Endothelial cell of umbilical vein (primary cell): Measurements from ENCODE around the gene PERP. TPM values are rescaled to one million over a fixed set of nuclear protein-coding genes. Genes with fewer than 3 reads are reported as not detected.

Source experiments
- BruUV-seq: library from RNA; stranded (reverse); fragments of 400-500 nt; replicated peaks from 2 replicates; lab custom pipeline; 2021; lab: Mats Ljungman, UMichigan
- CTCF ChIA-PET: fragments of 300-600, 350-600 bp; sonication (Branson Sonifier 250); formaldehyde crosslinking; loops from one replicate; lab custom pipeline; 2021; ENCODE audit warnings: antibody characterized with exemption, inconsistent platforms; lab: Charles Lee
- POLR2A ChIA-PET: fragments of 300-600, 350-600 bp; sonication (Branson Sonifier 250); formaldehyde crosslinking; loops from one replicate; lab custom pipeline; 2021; ENCODE audit warnings: antibody characterized with exemption, inconsistent platforms; lab: Charles Lee
- DNase-seq: peaks from one replicate; pipeline ENCODE4 v3.0.0-alpha.2; 2011; ENCODE audit warnings: low read depth, low spot score
- FAIRE-seq: peaks from 2 replicates; lab custom pipeline; 2011; peaks lifted over from hg19 to GRCh38; lab: Jason Lieb, UNC
- H2AFZ ChIP-seq: 2 replicates; pipeline ENCODE4 v1.6.0; 2012; ENCODE audit warnings: low read depth, low read length, control low read depth, inconsistent platforms
- H3K27ac ChIP-seq: 2 replicates; pipeline ENCODE4 v1.5.1; 2011; ENCODE audit warnings: low read depth, mild to moderate bottlenecking, control low read depth, low read length, moderate library complexity; ENCODE audit not compliant: insufficient read depth
- H3K27me3 ChIP-seq, 2 experiments: 2 replicates each; pipeline versions ENCODE4 v1.6.0 to v1.6.1; 2011; ENCODE audit warnings: low read length in 2 of 2, mixed read lengths in 1 of 2; ENCODE audit not compliant: control insufficient read depth in 2 of 2, insufficient read depth in 2 of 2
- H3K36me3 ChIP-seq, 2 experiments: 2 replicates in 1 of 2; 3 replicates in 1 of 2; pipeline ENCODE4 v1.5.1; 2011; ENCODE audit warnings: low read length in 2 of 2, mild to moderate bottlenecking in 1 of 2, moderate library complexity in 1 of 2; ENCODE audit not compliant: control insufficient read depth in 2 of 2, insufficient read depth in 2 of 2; ENCODE audit errors: extremely low read depth in 1 of 2
- H3K4me1 ChIP-seq: 3 replicates; pipeline ENCODE4 v1.5.1; 2011; ENCODE audit warnings: mild to moderate bottlenecking, low read length; ENCODE audit not compliant: control insufficient read depth, insufficient read depth; ENCODE audit errors: extremely low read depth
- H3K4me2 ChIP-seq: 2 replicates; pipeline ENCODE4 v1.6.1; 2011; ENCODE audit warnings: low read length, control low read depth, mixed read lengths; ENCODE audit not compliant: insufficient read depth
- H3K4me3 ChIP-seq, 3 experiments: fragments of 200-600 bp in 1 of 3; sonication (generic), shearing (Covaris generic) in 1 of 3; replicated peaks in 1 of 3; 2 replicates each; pipeline ENCODE4 v1.5.1; 2011 to 2016; ENCODE audit warnings: control low read depth in 3 of 3, low read length in 3 of 3, mild to moderate bottlenecking in 2 of 3, inconsistent platforms in 1 of 3, low read depth in 1 of 3, moderate library complexity in 1 of 3; ENCODE audit not compliant: insufficient read depth in 1 of 3
- H3K79me2 ChIP-seq: 2 replicates; pipeline ENCODE4 v1.6.0; 2012; ENCODE audit warnings: low read length, inconsistent platforms; ENCODE audit not compliant: control insufficient read depth, insufficient read depth
- H3K9ac ChIP-seq: replicated peaks from 2 replicates; pipeline ENCODE3; 2011; ENCODE audit warnings: low read length, control low read depth; ENCODE audit not compliant: insufficient read depth; ENCODE audit errors: extremely low read depth
- H3K9me1 ChIP-seq: replicated peaks from 3 replicates; pipeline ENCODE4 v1.6.0; 2011; ENCODE audit warnings: mild to moderate bottlenecking, low read length; ENCODE audit not compliant: control insufficient read depth, insufficient read depth; ENCODE audit errors: extremely low read depth
- H3K9me3 ChIP-seq: replicated peaks from 2 replicates; pipeline ENCODE4 v1.5.1; 2012; ENCODE audit warnings: low read length, inconsistent platforms; ENCODE audit not compliant: control insufficient read depth, insufficient read depth
- H4K20me1 ChIP-seq: replicated peaks from 2 replicates; pipeline ENCODE3; 2011; ENCODE audit warnings: mild to moderate bottlenecking, low read length; ENCODE audit not compliant: control insufficient read depth, insufficient read depth; ENCODE audit errors: extremely low read depth
- CTCF ChIP-seq, 2 donors: IDR thresholded peaks; 1 replicate in 1 of 2; 2 replicates in 1 of 2; pipeline ENCODE4 v1.5.1; 2011; ENCODE audit warnings: low read length in 2 of 2, mild to moderate bottlenecking in 2 of 2, moderate library complexity in 2 of 2, control low read depth in 1 of 2, inconsistent platforms in 1 of 2, low read depth in 1 of 2; ENCODE audit not compliant: insufficient read depth in 1 of 2; ENCODE audit errors: extremely low read depth in 1 of 2
- EZH2 ChIP-seq: IDR thresholded peaks from 2 replicates; pipeline ENCODE4 v1.6.1; 2012; ENCODE audit warnings: borderline replicate concordance, low read depth, mild to moderate bottlenecking, moderate library complexity, low read length, inconsistent platforms; ENCODE audit not compliant: severe bottlenecking
- FOS ChIP-seq: IDR thresholded peaks from 2 replicates; pipeline ENCODE4 v1.6.1; 2011; ENCODE audit warnings: mild to moderate bottlenecking, low read length, moderate library complexity, borderline replicate concordance; ENCODE audit not compliant: insufficient read depth
- GATA2 ChIP-seq: IDR thresholded peaks from 2 replicates; pipeline ENCODE4 v1.7.0; 2011; ENCODE audit warnings: low read depth, mild to moderate bottlenecking, moderate library complexity, mixed read lengths, low read length; ENCODE audit not compliant: insufficient read length, insufficient read depth
- JUN ChIP-seq: IDR thresholded peaks from 2 replicates; pipeline ENCODE4 v1.6.1; 2011; ENCODE audit warnings: borderline replicate concordance, low read depth; ENCODE audit not compliant: insufficient read length, insufficient read depth
- MAX ChIP-seq: IDR thresholded peaks from 2 replicates; pipeline ENCODE4 v1.6.1; 2011; ENCODE audit not compliant: insufficient read depth, insufficient read length
- MYC ChIP-seq: IDR thresholded peaks from one replicate; pipeline ENCODE4 v1.6.1; 2011; ENCODE audit warnings: mild to moderate bottlenecking, low read depth, low read length
- POLR2A ChIP-seq: IDR thresholded peaks from 2 replicates; pipeline ENCODE4 v1.6.1; 2012; ENCODE audit warnings: low read depth, mild to moderate bottlenecking, control low read depth, low read length
- POLR2AphosphoS5 ChIP-seq: IDR thresholded peaks from 2 replicates; pipeline ENCODE4 v1.6.1; 2012; ENCODE audit warnings: low read depth, mild to moderate bottlenecking, control low read depth, low read length, moderate library complexity; ENCODE audit not compliant: insufficient read depth
- dilution Hi-C: fragments of 300-500 bp; cut with MboI; formaldehyde crosslinking; loops from one replicate; pipeline ENCODE4 v1.15.0; 2019; ENCODE audit warnings: low sequenced_read_pairs; ENCODE audit not compliant: extremely low pct_ligation_motif_present
- intact Hi-C: fragments of 100-400 bp; cut with micrococcal nuclease; formaldehyde crosslinking; loops from one replicate; pipeline ENCODE4 v1.10.0; 2022
- polyA plus RNA-seq, 4 experiments: library from polyadenylated mRNA; depleted of rRNA in 3 of 4; stranded (reverse) in 3 of 4; unstranded in 1 of 4; fragments of >200 nt; gene quantifications; 2 replicates each; pipeline versions ENCODE4 v1.2.1 to v1.2.3, GENCODE V29; 2011 to 2012; ENCODE audit warnings: missing spikeins in 1 of 4
- total RNA-seq: library from RNA; stranded (reverse); gene quantifications from 2 replicates; pipeline ENCODE4 v1.2.3, GENCODE V29; 2021

Gene PERP
- total and polyA plus RNA-seq, 2 donors (not counting 3 experiments of a cell fraction or from before 2014, with no cell fraction given), result 15.7 to 27.4 TPM

GRCh38 chr6:138093632-138094031, 13.6 kb downstream of the PERP start:
- Histone ChIP-seq H3K4me3 (no peak overlapping the region), H2AFZ (no peak overlapping the region), H3K4me2 (no peak overlapping the region), H3K27me3 (no peaks in the 10 kb centered on the region), H3K9me1 (no peaks in the 10 kb centered on the region), H4K20me1 (no peaks in the 10 kb centered on the region), H3K9me3 (no peaks in the 10 kb centered on the region), H3K79me2 (peaks cover 7% of the 10 kb centered on the region), H3K27ac (no peak overlapping the region), H3K9ac (no peak overlapping the region), H3K4me1 (peaks cover under 1% of the 10 kb centered on the region), H3K36me3 (peaks cover 0 to 5% of the 10 kb centered on the region in 2 experiments)
- FAIRE-seq (no peak), DNase-seq (no peak)
- intact Hi-C loops (no loop called here), dilution Hi-C loops (no loop called here)
- ChIA-PET CTCF (interaction anchor here (1.2 kb wide), 1 partner anchor 13 kb away, joined by 4 read pairs; no protein-coding TSS in a partner anchor), POLR2A (no interaction called here)
- BruUV-seq, result no TSS peak
- TF ChIP-seq POLR2AphosphoS5 (no peak), MAX (no peak), MYC (no peak), CTCF (IDR thresholded peaks at IDR 0.05; ENCODE audit: extremely low read depth in 1 of 2, insufficient read depth in 1 of 2, low read depth in 1 of 2, low read length in 2 of 2) (no peak), POLR2A (no peak), JUN (no peak), EZH2 (no peak), GATA2 (no peak), FOS (no peak)
